HG02759 (cell line): ENCODE measurements around the gene FTO.
"Not testable (repeated sequence)": the region's sequence is repeated elsewhere in the genome, so short reads cannot be mapped to it uniquely, and the experiment has no call there.

Source experiments
- ATAC-seq: cut with Tn5 transposase; IDR thresholded peaks from one replicate; pipeline ENCODE4 v1.9.1; 2021; ENCODE audit warnings: mild to moderate bottlenecking, moderate library complexity; ENCODE audit not compliant: unreplicated experiment

The FTO gene

DNA sequence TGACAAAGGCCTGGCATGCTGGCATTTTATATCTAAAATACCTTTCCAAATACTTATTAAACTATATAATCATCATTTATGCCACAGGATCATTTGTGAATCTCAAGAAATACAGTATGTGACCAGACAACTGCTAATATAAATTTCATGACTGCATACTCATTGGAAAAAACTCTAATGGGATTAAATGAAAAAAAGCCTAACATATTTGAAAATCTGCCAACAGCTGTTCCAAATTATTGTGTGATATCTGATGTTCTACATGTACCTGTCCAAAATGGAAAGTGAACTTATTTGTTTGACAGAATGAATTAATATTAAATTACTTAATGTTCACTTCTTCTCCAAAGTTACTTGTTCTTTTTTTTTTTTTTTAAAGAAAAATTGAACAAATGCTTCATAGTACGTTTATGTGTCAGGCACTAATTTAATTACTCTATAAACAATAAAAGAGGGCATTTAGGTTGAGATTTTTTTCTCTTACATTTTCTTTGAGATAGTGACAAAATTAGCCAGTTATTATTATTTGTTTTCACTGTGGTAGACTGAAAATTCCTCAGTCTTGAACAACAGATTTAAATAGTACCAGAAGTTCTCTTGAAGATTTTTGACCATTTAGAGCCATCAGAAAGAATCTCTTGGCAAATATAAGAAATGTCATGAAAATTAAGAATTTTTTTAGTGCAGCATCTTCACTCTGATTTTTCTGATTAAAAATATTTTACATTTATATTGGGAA is 114.0 kb downstream of the FTO start:
- no peak for ATAC-seq

- ATAC-seq: no peak
These were observed 117.5 kb downstream of the FTO start for GRCh38 chr16:53821487-53821886.

DNA sequence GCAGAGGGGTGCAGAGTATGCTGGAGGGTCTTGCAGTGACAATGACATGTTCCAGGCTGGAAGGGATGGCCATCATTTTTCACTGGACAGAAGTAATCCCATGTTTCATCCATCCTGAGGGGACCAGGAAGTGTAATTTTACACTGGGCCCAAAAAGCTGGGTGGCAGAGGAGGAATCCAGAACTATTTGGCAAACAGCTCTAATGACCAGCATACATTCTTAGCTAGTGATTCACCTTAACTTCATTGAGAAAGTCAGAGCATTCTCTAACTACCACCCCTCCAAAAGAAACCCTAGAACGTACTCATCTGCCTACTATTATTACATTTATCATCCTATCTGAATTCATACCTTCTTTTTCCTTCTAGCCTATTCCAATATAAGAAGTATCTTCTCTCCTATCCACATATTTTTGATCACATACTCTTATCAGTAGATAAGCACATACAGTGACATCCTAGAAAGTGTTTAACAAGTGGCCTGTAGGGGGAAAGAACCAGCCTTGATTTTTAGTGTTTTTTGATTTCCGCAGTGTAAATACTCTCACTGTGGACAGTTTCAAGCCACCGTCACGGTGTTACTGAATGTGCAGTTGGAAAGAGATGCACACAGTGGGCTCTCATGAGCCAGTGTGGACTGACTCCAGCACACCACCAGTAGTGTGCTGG is 118.1 kb downstream of the FTO start:
- no peak for ATAC-seq

DNA sequence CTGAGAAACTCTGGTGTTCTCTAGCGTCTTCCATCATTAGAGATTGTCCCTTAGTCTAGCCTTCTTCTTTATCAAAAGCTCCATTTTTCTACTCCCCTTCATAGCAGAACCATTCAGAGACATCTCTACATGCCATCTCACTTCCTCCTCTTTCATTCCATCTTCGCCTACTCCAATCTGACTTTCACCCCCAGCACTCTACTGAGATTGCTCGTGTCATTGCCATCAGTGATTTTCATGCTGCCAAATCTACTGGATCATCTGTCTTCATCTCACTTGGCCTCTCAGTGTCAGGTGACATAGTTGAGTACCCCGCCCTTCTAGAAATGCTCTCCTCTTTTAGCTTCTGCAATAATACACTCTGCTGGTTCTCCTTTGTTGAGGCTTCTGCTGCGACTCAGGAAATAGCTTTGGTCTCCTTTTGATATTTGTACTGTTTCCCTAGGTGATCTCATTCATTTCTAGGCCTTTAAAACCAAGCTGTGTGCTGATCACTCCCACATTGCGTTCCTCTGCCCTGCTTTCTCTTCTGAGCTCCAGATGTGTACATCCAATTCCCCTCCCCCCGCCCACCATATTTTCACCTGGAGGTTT is 119.1 kb downstream of the FTO start:
- ATAC-seq: no peak

- ATAC-seq: no peak
These were observed 122.7 kb downstream of the FTO start for GRCh38 chr16:53826658-53827057.

DNA sequence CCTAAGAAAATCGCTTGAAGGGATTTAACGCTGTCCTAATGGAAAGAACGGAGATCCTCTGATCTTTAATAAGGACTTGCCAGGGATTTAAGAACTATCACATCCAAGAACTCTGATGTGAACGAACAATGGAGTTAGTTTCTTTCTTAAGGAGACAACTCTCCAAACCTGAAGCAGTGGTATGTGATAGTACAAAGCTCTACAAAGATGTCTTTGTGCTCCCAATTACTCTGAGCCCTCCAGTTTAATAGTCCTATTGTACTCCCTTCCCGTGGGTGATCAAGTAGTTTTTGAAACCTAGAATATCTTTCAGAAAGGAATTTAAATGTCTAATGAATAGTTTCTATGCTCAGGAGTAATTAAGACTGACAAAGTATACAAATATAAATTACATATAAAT is 123.8 kb downstream of the FTO start:
- no peak for ATAC-seq

- no peak for ATAC-seq
These were observed 125.3 kb downstream of the FTO start for GRCh38 chr16:53829186-53829747.

DNA sequence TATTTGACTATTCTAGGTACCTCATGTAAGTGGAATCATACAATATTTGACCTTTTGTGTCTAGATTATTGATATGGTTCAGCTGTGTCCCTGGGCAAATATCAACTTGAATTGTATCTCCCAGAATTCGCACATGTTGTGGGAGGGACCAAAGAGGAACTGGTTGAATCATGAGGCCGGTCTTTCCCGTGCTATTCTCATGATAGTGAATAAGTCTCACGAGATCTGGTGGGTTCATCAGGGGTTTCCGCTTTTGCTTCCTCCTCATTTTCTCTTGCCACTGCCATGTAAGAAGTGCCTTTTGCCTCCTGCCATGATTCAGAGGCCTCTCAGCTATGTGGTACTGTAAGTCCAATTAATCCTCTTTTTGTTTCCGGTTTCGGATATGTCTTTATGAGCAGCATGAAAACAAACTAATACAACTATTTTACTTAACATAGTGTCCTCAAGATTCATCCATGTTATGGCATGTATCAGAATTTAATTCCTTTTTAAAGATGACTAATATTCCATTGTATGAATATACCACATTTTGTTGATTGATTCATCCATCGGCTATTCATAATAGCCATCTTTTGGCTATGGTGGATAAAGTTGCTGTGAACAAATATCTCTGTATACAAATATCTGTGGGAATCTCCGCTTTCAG is 129.1 kb downstream of the FTO start:
- no peak for ATAC-seq

- ATAC-seq: no peak
These were observed 132.2 kb downstream of the FTO start for GRCh38 chr16:53836142-53836541.

DNA sequence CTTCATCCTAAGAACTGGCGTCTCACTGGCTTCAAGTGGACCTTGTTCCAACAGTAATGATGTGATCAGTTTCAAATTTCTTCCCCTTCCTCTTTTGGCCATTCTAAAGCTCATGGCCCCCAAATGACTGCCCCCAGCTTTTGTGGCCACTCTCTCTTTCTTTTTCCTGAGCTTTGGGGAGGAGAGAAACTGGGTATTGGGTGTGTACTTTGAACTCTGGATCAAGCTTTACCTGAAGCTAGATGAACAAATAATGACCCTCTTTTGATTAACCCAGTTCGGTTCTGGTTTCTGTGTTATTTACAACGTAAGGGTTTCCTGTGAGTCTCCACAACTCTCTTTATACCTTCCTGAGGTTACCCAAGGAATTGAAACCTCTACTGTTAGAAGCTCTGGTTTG is 132.7 kb downstream of the FTO start:
- no peak for ATAC-seq

DNA sequence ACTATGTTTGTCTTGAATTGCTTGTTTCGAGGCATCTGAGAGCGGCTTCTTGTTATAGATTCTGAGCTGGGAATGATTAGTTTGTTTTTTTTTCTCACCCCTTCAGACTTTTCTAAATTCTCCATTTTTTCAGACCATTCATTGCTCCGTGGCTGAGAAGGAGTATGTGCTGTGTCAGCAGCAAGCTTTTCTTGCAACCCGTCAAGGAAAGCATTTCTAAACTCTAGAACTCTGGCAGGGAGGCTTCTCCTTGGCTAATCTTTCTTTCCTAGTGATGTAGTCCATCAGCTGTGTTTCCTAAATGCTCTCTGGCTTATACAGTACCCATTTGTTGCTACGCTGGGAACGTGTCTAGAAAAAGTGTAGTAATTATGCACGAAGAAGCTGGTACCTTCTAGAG is 133.5 kb downstream of the FTO start:
- ATAC-seq: no peak

DNA sequence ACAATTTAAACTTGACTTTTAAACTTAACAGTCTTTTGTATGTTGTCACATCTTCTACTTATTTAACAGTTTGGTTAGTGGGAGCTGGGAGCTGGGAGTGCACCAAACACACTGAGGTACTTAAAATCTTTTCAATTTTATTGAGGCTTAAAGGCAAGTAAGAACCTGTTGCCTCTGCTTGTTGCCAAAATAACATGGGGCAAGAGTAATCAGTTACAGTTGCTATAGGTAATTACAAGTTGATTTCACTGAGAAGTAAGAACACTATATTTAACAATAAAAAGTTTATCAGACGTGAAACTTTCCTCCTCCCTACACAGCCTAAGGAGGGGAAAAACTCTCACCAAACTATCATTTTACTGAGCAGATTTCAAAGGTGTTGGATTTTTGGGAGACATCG is 135.2 kb downstream of the FTO start:
- no peak for ATAC-seq

DNA sequence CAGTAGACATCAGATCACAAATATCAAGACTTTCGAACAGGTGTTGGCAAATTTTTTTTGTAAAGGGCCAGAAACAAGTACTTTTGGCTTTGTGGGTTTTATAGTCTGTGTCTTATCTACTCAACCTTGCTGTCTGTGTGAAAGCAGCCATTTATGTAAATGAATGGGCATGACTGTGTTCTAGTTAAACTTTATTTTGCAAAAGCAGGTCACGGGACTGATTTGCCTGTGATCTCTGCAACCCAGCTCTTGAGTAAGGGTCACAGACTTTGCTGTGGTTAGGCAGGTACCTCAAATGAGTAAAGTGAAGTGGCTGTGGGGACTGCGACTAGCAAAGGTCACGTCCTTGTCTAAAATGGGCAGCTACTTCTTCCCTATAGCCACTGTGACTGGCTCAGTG is 136.5 kb downstream of the FTO start:
- ATAC-seq: peak; percentile 95

GRCh38 chr16:53841884-53842283 is 137.9 kb downstream of the FTO start:
- ATAC-seq: no peak

DNA sequence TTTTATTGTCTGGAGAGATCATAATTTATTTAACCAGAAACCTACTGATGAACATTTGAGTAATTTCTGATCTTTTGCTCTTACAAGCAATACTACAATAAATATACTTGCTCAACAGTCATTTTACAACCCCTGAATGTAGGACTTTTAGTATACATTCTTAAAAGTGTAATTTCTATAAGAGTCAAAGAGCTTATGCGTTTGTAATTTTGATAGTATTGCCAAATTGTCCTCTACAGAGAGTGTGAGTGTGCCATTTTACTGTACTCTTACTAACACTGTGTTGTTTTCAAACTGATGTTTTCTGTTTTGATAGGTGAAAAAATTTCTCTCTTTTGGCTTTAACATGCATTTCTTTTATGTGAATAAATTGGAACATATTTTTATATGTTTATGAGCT is 139.1 kb downstream of the FTO start:
- ATAC-seq: no peak

DNA sequence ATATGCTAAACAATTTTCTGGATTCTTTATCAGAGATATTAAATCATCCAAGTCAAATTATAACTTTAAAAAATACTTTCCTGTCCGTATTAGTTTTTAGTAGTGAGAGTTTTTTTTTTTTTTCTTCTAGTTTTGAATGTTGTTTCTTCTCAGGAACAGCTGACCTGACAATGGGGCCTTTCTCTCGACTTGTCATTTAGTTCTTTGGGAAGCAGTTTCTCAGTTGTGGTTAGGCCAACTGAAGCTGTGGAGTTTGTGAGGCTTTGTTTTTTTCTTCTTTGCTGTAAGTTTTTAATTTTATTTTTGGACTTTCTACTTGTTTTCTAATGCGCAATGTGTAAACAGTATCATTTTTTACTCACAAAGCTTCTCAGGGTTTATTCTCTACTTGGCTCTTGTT is 140.8 kb downstream of the FTO start:
- ATAC-seq: no peak

- not testable (repeated sequence) for ATAC-seq
These were observed 142.6 kb downstream of the FTO start for GRCh38 chr16:53846549-53846948.

GRCh38 chr16:53846971-53847370 is 143.0 kb downstream of the FTO start:
- no peak for ATAC-seq

- no peak for ATAC-seq
These were observed 144.5 kb downstream of the FTO start for GRCh38 chr16:53848277-53848942.

DNA sequence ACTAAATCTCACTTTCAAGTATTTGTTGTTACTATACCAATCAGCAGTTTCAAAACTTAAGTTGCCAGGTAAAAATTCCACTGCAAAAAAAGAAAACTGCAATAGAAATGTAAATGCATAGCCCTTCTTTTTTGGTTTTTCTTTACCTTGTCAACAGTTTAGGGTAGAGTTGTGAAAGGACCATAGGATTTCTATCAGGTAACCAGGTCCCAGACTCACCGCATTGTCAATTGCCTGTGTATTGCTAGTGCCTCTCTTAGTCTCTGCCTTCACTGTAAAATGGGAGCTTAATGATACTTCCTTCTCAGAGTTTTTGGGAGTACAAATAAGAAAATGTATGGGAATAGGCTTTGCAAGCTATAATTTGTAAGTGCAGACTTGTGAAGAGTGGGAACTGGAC is 145.0 kb downstream of the FTO start:
- no peak for ATAC-seq

DNA sequence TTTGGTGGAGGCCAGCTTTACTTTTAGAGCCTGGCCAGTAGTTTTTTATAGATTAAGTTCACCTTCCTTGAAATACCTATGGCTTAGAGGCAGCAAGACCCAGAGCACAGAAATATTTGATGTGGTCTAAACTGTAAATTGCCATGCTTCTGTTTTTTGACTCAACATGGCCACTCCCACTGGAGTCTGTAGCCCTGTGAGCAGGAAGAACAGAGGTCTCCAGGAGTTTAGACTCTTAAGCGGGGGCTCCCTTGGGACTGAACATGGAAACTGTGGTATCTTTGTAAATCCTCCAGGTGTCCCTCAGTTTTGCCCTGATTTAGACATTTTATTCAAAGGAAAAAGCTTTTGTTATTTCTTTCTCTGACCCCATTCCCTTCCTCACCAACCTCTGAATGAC is 145.6 kb downstream of the FTO start:
- ATAC-seq: no peak
